HepG2 (cell line): ENCODE results near the gene TSTD1. TPM values are rescaled to one million over a fixed set of nuclear protein-coding genes. Genes with fewer than 3 reads are reported as not detected.

Experiments used
- BCLAF1 ChIP-seq: fragments of 450-650 bp; IDR thresholded peaks from 2 replicates; pipeline ENCODE4 v1.6.1; 2017; ENCODE audit warnings: mild to moderate bottlenecking
- BRF2 ChIP-seq: sonication (generic); formaldehyde crosslinking; IDR thresholded peaks from 2 replicates; pipeline ENCODE4 v1.8.1; 2022; ENCODE audit warnings: mild to moderate bottlenecking, missing genetic modification reagents
- DPF2 ChIP-seq: sonication (generic); formaldehyde crosslinking; IDR thresholded peaks from 2 replicates; pipeline ENCODE4 v1.4.0; 2020; ENCODE audit warnings: mild to moderate bottlenecking, low read depth, missing genetic modification reagents, borderline replicate concordance
- DR1 ChIP-seq: sonication (generic); formaldehyde crosslinking; IDR thresholded peaks from 2 replicates; pipeline ENCODE4 v1.8.0; 2021; ENCODE audit warnings: mild to moderate bottlenecking, missing genetic modification reagents, inconsistent platforms
- HDAC1 ChIP-seq: sonication (generic); formaldehyde crosslinking; IDR thresholded peaks from 2 replicates; pipeline ENCODE4 v1.5.1; 2020; ENCODE audit warnings: mild to moderate bottlenecking, missing genetic modification reagents
- KDM5B ChIP-seq: sonication (generic); formaldehyde crosslinking; IDR thresholded peaks from 2 replicates; pipeline ENCODE4 v1.4.0; 2020; ENCODE audit warnings: missing genetic modification reagents, mild to moderate bottlenecking, borderline replicate concordance
- KLF6 ChIP-seq: IDR thresholded peaks from 2 replicates; pipeline ENCODE4 v1.8.0; 2016; ENCODE audit warnings: missing biosample characterization, missing genetic modification reagents
- RAD21 ChIP-seq: fragments of 450-650 bp; formaldehyde crosslinking; IDR thresholded peaks from 2 replicates; pipeline ENCODE4 v1.5.0; 2020; ENCODE audit warnings: mild to moderate bottlenecking
- SETDB1 ChIP-seq: sonication (generic); formaldehyde crosslinking; IDR thresholded peaks from 2 replicates; pipeline ENCODE4 v1.5.1; 2020; ENCODE audit warnings: missing genetic modification reagents, mild to moderate bottlenecking, borderline replicate concordance
- SOX5 ChIP-seq: IDR thresholded peaks from 2 replicates; pipeline ENCODE4 v1.6.1; 2016; ENCODE audit warnings: borderline replicate concordance
- ZMYM2 ChIP-seq: sonication (generic); formaldehyde crosslinking; IDR thresholded peaks from 2 replicates; pipeline ENCODE4 v1.8.0; 2022; ENCODE audit warnings: mild to moderate bottlenecking, missing genetic modification reagents
- ZNF12 ChIP-seq: sonication (generic); formaldehyde crosslinking; IDR thresholded peaks from 2 replicates; pipeline ENCODE4 v1.5.0; 2020; ENCODE audit warnings: missing genetic modification reagents
- ZNF18 ChIP-seq: sonication (generic); formaldehyde crosslinking; IDR thresholded peaks from 2 replicates; pipeline ENCODE4 v1.8.0; 2022; ENCODE audit warnings: mild to moderate bottlenecking, missing genetic modification reagents; ENCODE audit not compliant: insufficient replicate concordance
- ZNF501 ChIP-seq: sonication (generic); formaldehyde crosslinking; IDR thresholded peaks from 2 replicates; pipeline ENCODE4 v1.5.1; 2020; ENCODE audit warnings: mild to moderate bottlenecking, moderate library complexity, missing genetic modification reagents
- ZNF543 ChIP-seq: sonication (generic); formaldehyde crosslinking; IDR thresholded peaks from 2 replicates; pipeline ENCODE4 v1.4.0; 2020; ENCODE audit warnings: mild to moderate bottlenecking, missing genetic modification reagents
- ZNF609 ChIP-seq: sonication (generic); formaldehyde crosslinking; IDR thresholded peaks from 2 replicates; pipeline ENCODE4 v1.4.0; 2020; ENCODE audit warnings: mild to moderate bottlenecking, missing genetic modification reagents, borderline replicate concordance
- ZNF616 ChIP-seq: sonication (generic); formaldehyde crosslinking; IDR thresholded peaks from 2 replicates; pipeline ENCODE4 v1.5.0; 2020; ENCODE audit warnings: low read depth, mild to moderate bottlenecking, missing genetic modification reagents
- polyA plus RNA-seq, 8 experiments: library from polyadenylated mRNA; depleted of rRNA in 3 of 8; stranded (reverse) in 7 of 8; unstranded in 1 of 8; fragments of >200 nt; fragmentation: Illumina TruSeq in 4 of 8; extraction: Trizol in 4 of 8; gene quantifications; 2 replicates each; pipeline versions ENCODE4 v1.2.1 to v1.2.3, GENCODE V29; 2011 to 2016; ENCODE audit warnings: low read depth in 4 of 8, missing spikeins in 1 of 8, mixed read lengths in 1 of 8; ENCODE audit not compliant: insufficient read depth in 1 of 8
- total RNA-seq, 5 experiments: library from RNA; depleted of rRNA; stranded (reverse); fragments of >200 nt; fragmentation: Illumina TruSeq; extraction: Trizol; gene quantifications; 2 replicates each; pipeline ENCODE4 v1.2.3, GENCODE V29; 2016; ENCODE audit warnings: low read depth in 1 of 5
- TF ChIP-seq, protein P1 (sequence below): sonication (generic); formaldehyde crosslinking; IDR thresholded peaks from 2 replicates; pipeline ENCODE4 v1.4.0; 2020; ENCODE audit warnings: missing genetic modification reagents

TSTD1 gene
- total and polyA plus RNA-seq, 2 of the 13 experiments (the other 11 are each of a cell fraction or from before 2014, with no cell fraction given) = 0.15 to 0.31 TPM

GRCh38 chr1:161071886-161072371, 33.2 kb upstream of the TSTD1 start (continued):
- TF ChIP-seq, protein P1, sequence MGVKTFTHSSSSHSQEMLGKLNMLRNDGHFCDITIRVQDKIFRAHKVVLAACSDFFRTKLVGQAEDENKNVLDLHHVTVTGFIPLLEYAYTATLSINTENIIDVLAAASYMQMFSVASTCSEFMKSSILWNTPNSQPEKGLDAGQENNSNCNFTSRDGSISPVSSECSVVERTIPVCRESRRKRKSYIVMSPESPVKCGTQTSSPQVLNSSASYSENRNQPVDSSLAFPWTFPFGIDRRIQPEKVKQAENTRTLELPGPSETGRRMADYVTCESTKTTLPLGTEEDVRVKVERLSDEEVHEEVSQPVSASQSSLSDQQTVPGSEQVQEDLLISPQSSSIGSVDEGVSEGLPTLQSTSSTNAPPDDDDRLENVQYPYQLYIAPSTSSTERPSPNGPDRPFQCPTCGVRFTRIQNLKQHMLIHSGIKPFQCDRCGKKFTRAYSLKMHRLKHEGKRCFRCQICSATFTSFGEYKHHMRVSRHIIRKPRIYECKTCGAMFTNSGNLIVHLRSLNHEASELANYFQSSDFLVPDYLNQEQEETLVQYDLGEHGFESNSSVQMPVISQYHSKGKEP (CRISPR knock-in tag) = no peak
- TF ChIP-seq SOX5 = no peak
- TF ChIP-seq KLF6 (CRISPR knock-in tag) = no peak
- no peak for TF ChIP-seq ZNF501 (CRISPR knock-in tag)
- TF ChIP-seq ZNF18 (CRISPR knock-in tag) = peak; percentile 80
- no peak for TF ChIP-seq DR1 (CRISPR knock-in tag)
- TF ChIP-seq SETDB1 = no peak
- no peak for TF ChIP-seq BCLAF1
- 0 out of 2 replicates have a peak, but pooled peaks have one; percentile 25 for TF ChIP-seq ZNF609 (CRISPR knock-in tag)
- no peak for TF ChIP-seq BRF2
- TF ChIP-seq ZNF12 = no peak
- TF ChIP-seq ZNF616 (CRISPR knock-in tag) = no peak
- TF ChIP-seq ZMYM2 = no peak
- no peak for TF ChIP-seq ZNF543 (CRISPR knock-in tag)
- no peak for TF ChIP-seq KDM5B (CRISPR knock-in tag)
- TF ChIP-seq HDAC1 (CRISPR knock-in tag) = 0 out of 2 replicates have a peak, but pooled peaks have one; percentile 17
- TF ChIP-seq DPF2 (CRISPR knock-in tag) = no peak
- TF ChIP-seq RAD21 (CRISPR knock-in tag) = peak; percentile 67
